A204.1 (cell line): ENCODE data around the gene TMEM205.
"Not testable (repeated sequence)": the region's sequence is repeated elsewhere in the genome, so short reads cannot be mapped to it uniquely, and the experiment has no call there.

ENCODE experiments used
- FAIRE-seq: peaks from 2 replicates; lab custom pipeline; 2012; peaks lifted over from hg19 to GRCh38; lab: Jason Lieb, UNC

The TMEM205 gene

GRCh38 chr19:11346104-11346940, at the start of gene TMEM205, which contains the start of gene CCDC159:
Gene TMEM205, minus strand, starts transcription at chr19:11346268. Its CDS starts 649 bp downstream, at chr19:11345619.
Gene CCDC159, plus strand, starts transcription at chr19:11346519. Its CDS starts 88 bp downstream, at chr19:11346607.
- FAIRE-seq = peak; percentile 99

- FAIRE-seq = no peak
Observed at GRCh38 chr19:11390933-11391680, 45.0 kb upstream of the TMEM205 start.

DNA sequence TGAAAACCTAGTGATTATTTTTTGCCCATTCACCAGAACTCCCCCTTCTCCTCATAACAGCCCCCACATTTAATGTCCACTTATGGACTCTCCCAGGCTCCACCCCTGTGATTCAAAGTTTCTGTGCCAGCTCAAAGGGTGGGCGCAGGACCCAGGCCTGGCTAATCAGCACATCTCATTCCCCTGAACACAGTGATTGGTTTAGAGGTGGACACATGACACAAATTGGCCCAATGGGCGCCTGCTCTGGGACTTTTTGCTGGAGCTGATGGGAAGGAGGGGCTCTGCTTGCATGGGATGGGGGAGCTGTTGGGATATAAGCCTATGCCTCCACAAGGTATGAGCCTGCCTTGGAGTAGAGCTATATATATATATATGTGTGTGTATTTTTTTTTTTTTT, 44.3 kb upstream of the TMEM205 start:
- no peak for FAIRE-seq

GRCh38 chr19:11387162-11388034, 41.3 kb upstream of the TMEM205 start:
- FAIRE-seq = no peak

GRCh38 chr19:11384778-11385129, 38.7 kb upstream of the TMEM205 start:
- FAIRE-seq = no peak

DNA sequence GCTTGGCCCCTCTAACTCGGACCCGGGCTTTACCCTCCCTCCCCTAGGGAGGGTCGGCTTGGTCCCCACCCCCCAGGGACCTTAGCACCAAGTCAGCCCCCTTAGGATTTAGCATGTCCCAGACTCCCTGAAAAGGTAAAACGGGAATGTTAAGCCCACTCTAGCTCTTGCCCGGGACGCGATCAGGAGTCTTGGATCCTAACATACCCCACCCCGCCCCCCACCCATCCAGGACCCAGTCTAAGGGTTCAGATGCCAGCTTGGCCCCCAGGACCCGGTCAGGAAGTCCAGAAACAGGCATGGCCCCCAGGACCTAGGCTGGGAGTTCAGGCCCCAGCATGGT, 37.6 kb upstream of the TMEM205 start:
- no peak for FAIRE-seq

- FAIRE-seq = no peak
Observed at GRCh38 chr19:11382898-11383705, 37.0 kb upstream of the TMEM205 start.

DNA sequence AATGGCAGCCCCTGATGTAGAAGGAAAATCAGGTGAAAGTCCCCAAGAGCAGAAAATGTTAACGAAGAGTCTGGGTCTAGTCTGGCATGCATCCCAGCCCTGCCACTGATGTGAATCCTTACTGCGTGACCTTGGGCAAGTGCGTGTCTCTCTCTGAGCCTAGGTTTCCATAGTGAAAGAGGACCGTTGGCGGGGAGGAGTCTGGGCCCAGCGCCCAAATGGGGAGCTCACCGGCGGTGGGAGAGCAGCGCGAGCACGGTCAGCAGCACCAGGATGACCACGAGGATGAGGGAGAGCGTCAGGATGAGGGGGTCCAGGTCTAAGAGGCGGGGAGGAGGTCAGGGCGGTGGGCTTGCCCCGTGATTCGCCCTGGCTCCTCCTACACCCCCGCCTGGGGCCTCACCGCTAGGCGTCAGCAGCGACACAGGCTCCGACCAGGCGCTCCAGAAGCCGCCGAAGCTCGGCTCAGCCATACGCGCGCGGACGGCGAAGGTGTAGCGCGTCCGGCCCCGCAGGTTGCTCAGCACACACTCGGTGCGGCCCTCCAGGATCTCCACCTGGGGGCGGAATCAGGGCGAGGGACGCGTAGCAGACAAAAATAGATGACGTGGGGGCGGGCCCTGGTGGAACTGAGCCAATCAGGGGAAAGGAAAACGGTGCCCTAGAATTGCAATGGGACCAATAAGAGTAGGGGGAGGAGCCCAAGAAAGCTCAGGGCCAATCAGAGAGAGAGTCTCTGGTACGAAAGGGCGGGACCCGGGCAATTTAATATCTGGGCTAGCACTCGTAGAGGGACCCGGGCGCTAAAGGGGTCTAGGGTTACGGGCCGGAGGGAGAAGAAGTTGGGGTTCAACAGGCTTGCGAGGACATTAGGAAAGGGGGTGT, 34.8 kb upstream of the TMEM205 start:
- FAIRE-seq = peak; percentile 95

GRCh38 chr19:11379857-11380350, 33.8 kb upstream of the TMEM205 start:
- no peak for FAIRE-seq

DNA sequence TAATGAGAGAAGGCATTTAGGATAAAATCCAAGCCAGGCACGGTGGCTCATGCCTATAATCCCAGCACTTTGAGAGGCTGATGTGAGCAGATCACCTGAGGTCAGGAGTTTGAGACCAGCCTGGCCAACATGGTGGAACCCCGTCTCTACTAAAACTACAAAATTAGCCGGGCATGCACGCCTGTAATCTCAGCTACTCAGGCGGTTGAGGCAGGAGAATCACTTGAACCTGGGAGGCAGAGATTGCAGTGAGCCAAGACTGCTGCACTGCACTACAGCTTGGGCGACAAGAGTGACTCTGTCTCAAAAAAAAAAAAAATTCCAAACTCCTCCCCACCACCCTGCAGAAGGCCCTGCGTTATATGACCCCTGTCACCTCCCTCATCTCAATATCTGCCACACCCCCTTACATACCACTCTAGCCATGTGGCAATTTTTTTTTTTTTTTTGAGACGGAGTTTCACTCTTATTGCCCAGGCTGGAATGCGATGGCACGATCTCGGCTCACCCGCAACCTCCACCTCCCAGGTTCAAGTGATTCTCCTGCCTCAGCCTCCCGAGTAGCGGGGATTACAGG, 33.3 kb upstream of the TMEM205 start:
- not testable (repeated sequence) for FAIRE-seq

DNA sequence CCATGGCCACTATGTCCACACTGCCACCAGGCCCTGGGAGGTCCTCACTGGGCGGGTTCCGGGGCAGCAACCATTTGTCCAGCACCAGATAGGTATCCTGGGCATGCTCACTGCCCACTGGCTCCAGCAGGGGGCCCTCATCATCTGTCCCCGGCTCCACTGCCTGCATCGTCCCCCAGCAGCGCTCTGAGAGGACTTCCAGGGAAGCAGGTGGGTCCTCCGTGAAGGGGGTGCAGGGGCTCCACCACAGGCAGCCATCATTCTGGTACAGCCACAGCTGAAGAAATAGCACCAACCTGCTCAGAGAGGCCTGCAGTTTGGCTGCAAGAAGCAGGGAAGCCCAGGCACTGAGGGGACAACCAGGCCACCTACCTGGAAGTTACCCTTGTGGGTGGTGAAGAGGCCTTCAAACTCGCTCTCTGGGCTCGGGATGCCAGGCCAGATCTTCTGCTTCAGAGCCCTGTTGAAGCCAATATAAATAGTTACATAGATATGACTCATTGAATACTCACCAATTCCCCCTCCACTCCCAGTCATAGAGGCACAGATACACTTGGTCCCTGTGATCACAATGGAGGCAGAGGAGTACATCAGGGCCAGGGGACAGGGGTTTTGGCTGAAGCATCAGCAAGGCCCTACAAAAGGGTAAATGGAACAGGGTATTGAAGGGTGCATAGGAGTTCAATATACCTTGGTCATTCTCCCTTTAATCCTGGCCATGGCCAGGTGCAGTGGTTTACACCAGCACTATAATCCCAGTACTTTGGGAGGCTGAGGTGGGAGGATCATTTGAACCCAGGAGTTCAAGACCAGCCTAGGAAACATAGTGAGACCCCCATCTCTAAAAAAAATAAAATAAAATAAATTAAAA, 32.5 kb upstream of the TMEM205 start:
- no peak for FAIRE-seq

GRCh38 chr19:11377756-11378155, 31.7 kb upstream of the TMEM205 start:
- no peak for FAIRE-seq

GRCh38 chr19:11377237-11377636, 31.2 kb upstream of the TMEM205 start:
- no peak for FAIRE-seq

- no peak for FAIRE-seq
Observed at GRCh38 chr19:11375143-11375948, 29.3 kb upstream of the TMEM205 start.

DNA sequence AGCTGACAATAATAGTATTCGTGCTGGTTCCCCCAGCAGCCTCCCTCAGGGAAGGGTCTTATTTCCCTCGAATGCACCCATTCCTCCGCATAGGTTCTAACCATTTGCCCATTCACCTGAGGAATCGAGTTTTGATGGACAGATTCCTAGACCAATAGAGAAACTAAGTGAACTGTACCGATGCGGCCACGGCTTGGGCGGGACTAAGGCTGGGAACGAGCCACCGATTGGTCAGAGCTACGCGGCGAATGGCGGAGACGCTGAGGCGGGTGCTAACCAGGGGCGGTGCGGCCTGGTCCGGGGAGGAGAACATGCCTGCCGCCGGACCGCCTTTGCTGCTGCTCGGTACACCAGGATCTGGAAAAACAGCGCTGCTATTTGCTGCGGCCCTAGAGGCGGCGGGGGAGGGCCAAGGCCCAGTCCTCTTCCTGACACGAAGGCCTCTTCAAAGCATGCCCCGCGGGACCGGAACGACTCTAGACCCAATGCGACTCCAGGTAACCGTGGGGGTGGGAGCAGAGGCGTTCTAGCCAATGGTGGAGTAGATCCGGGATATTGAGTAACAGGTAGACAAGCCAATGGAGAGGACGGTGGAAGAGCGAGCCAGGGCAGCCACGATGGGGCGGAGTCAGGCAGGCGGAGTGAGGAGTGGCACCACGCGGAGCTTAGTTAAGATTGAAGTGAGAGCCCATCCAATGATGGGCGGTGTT, 28.5 kb upstream of the TMEM205 start, which contains the start of gene SWSAP1:
SWSAP1 (plus strand) TSS at position 234 of the 710 bp plus-strand sequence; CDS start at position 249, 15 bp downstream.
- FAIRE-seq = peak; percentile 98

DNA sequence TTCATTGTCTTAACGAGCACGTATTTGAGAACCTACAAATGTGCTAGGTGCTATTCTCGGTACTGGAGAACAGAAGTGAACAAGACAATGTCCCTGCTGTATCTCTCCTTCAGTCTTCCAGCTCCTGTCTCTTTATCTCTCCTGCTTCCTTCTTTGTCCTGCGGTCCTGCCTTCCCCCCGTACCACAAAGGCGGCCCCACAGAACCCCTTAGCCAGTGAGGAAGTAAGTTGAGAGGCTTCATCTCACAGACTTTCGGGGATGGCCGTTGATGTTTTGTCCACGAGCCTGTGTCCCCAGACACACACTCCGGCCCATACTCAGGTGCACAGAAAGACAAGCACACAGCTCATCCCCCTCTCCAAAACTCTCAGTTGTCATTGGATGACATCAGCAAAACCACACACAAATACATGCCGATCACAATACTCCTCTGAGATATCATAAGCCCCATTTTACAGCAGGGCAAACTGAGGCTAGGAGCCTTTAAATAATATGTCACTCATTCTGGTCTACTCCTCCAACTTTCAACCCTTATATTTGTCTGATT, 27.9 kb upstream of the TMEM205 start:
- no peak for FAIRE-seq
